C4-2B (cell line): Measurements from ENCODE around the gene ZFTA.

Source experiments
- CTCF ChIP-seq: fragments of 450-650 bp; conservative IDR thresholded peaks from 2 replicates; pipeline ENCODE4 v1.5.1; 2017; ENCODE audit warnings: mild to moderate bottlenecking
- ZFX ChIP-seq: fragments of 450-650 bp; IDR thresholded peaks from 2 replicates; pipeline ENCODE4 v1.6.1; 2017

- TF ChIP-seq CTCF (no peak), ZFX (no peak)
Observed at GRCh38 chr11:63816732-63817131, 48.2 kb upstream of the ZFTA start.
